Sigmoid colon (tissue), 4 donors: Measurements from ENCODE around the gene KCTD20.

Source experiments
- CTCF ChIP-seq, 4 experiments: fragments of 450-650 bp in 3 of 4; fragments of 200-600 bp in 1 of 4; IDR thresholded peaks; one replicate each; pipeline ENCODE4 v1.5.1; 2016 to 2019; ENCODE audit warnings: antibody characterized with exemption in 4 of 4, mild to moderate bottlenecking in 3 of 4, moderate library complexity in 2 of 4
- POLR2A ChIP-seq, 2 donors: fragments of 450-650 bp; IDR thresholded peaks; one replicate each; pipeline ENCODE4 v1.6.1; 2016; ENCODE audit warnings: antibody characterized with exemption in 2 of 2, mild to moderate bottlenecking in 2 of 2, moderate library complexity in 2 of 2
- POLR2AphosphoS5 ChIP-seq, 4 donors: sonication (generic); formaldehyde crosslinking; IDR thresholded peaks; one replicate each; pipeline ENCODE4 v1.6.1; 2017; ENCODE audit warnings: antibody characterized with exemption in 4 of 4

DNA sequence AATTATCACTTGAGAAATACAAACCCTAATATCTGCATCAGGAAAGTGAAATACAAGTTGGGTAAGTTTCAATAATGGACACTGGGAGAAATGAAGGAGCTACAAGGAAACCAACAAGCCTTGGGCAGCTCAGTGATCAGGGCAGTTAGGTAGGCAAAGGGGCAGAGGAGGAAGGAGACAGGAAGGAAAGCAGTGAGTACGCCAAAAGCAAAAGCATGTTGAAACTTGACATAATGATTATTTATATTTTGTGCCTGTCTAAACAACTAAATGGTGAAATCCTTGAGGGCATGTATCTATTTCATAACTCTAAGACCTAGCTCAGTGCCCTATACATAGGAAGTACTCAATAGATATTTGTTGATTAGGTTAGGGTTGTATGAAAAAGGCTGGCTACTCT is 23.5 kb upstream of the KCTD20 start:
- TF ChIP-seq CTCF (IDR thresholded peaks at IDR 0.05), result no peak
- TF ChIP-seq POLR2AphosphoS5 (IDR thresholded peaks at IDR 0.05), result no peak
- TF ChIP-seq POLR2A (IDR thresholded peaks at IDR 0.05), result no peak
